ENCODE measurements around the gene ELN. TPM values are rescaled to one million over a fixed set of nuclear protein-coding genes. Genes with fewer than 3 reads are reported as not detected.

The ELN gene
- total and polyA plus RNA-seq, 2 of the 4 experiments (the other 2 are of a cell fraction), result 2.2 to 14.3 TPM

GRCh38 chr7:73981933-73982332, 46.0 kb upstream of the ELN start:
- peaks cover 3% of the 10 kb centered on the region; the same call in 1 of the 2 replicates for H3K9me1 ChIP-seq (ENCODE audit: insufficient read depth, low read length)
- no peak overlapping the region for H3K27ac ChIP-seq (ENCODE audit: insufficient read depth, low read length)
- H2BK5ac ChIP-seq (ENCODE audit: low read depth, low read length, poor library complexity, severe bottlenecking), result no peak overlapping the region
- no peak overlapping the region for H4K5ac ChIP-seq (ENCODE audit: low read depth, low read length)
- ChIA-PET CTCF (no interaction called here), POLR2A (ENCODE audit: unreplicated experiment) (no interaction called here)
- no peak for TF ChIP-seq MAFK (IDR thresholded peaks at IDR 0.05; ENCODE audit: low read depth, low read length)
- TF ChIP-seq, protein P1, sequence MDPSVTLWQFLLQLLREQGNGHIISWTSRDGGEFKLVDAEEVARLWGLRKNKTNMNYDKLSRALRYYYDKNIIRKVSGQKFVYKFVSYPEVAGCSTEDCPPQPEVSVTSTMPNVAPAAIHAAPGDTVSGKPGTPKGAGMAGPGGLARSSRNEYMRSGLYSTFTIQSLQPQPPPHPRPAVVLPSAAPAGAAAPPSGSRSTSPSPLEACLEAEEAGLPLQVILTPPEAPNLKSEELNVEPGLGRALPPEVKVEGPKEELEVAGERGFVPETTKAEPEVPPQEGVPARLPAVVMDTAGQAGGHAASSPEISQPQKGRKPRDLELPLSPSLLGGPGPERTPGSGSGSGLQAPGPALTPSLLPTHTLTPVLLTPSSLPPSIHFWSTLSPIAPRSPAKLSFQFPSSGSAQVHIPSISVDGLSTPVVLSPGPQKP (IDR thresholded peaks at IDR 0.05; ENCODE audit: borderline replicate concordance, low read depth, low read length), result no peak
- TF ChIP-seq CHD1 (IDR thresholded peaks at IDR 0.05; ENCODE audit: low read depth, low read length), result no peak
- no peak for TF ChIP-seq RCOR1 (IDR thresholded peaks at IDR 0.05; ENCODE audit: insufficient replicate concordance, low read length)
- no peak for TF ChIP-seq NFE2L2 (IDR thresholded peaks at IDR 0.05; ENCODE audit: low read depth, low read length)
- no peak for TF ChIP-seq POLR2A (IDR thresholded peaks at IDR 0.05; ENCODE audit: low read depth, low read length)
- H2AFZ ChIP-seq (replicated peaks; ENCODE audit: low read length, poor library complexity), result no peak overlapping the region
- intact Hi-C loops (cut with micrococcal nuclease), result no loop called here
- dilution Hi-C loops (cut with HindIII; ENCODE audit: low sequenced_read_pairs, unreplicated experiment), result no loop called here
- H2AK5ac ChIP-seq (ENCODE audit: low read depth, low read length), result no peak overlapping the region
- no peak overlapping the region for H3K23ac ChIP-seq (ENCODE audit: low read depth, low read length)
- no peak overlapping the region for H2BK15ac ChIP-seq (ENCODE audit: low read depth, low read length)
- no peaks in the 10 kb centered on the region for H4K20me1 ChIP-seq (ENCODE audit: insufficient read depth, low read length)
- no peak overlapping the region for H3K9ac ChIP-seq (ENCODE audit: low read depth, low read length)
- H3K9me3 ChIP-seq (ENCODE audit: control insufficient read depth, insufficient read depth, low read length), result no peaks in the 10 kb centered on the region
- H2AK9ac ChIP-seq (replicated peaks; ENCODE audit: low read depth, low read length, poor library complexity), result no peak overlapping the region
- no peaks in the 10 kb centered on the region for H3K79me1 ChIP-seq (ENCODE audit: low read depth in 1 of 2, low read length in 2 of 2)
- in situ Hi-C loops (cut with MboI; ENCODE audit: low sequenced_read_pairs), result no loop called here
- H4K8ac ChIP-seq (ENCODE audit: low read depth in 2 of 2, low read length in 2 of 2), result no peak overlapping the region
- no peak overlapping the region for H3K4me2 ChIP-seq (ENCODE audit: low read depth, low read length)
- BruUV-seq (replicated peaks), result no TSS peak
- no peak overlapping the region for H4K91ac ChIP-seq (ENCODE audit: insufficient read depth, low read depth, low read length)
- no peak overlapping the region for H2BK120ac ChIP-seq (ENCODE audit: low read depth, low read length)
- no peaks in the 10 kb centered on the region for H3K36me3 ChIP-seq (ENCODE audit: control insufficient read depth, insufficient read depth, low read length)
- H3K4ac ChIP-seq (ENCODE audit: low read depth, low read length), result no peak overlapping the region
- H3K4me3 ChIP-seq (ENCODE audit: insufficient read depth, low read depth, low read length), result no peak overlapping the region
- no peak for ATAC-seq (ENCODE audit: low read depth)
- no CpG with 5 or more reads among the region's 7 CpGs for WGBS, 2 experiments (ENCODE audit: extremely low coverage in 2 of 2, insufficient read length in 1 of 2)
- no peak for DNase-seq
- no peak overlapping the region for H2BK20ac ChIP-seq (ENCODE audit: low read depth, low read length)
- no peak overlapping the region for H3K56ac ChIP-seq (ENCODE audit: extremely low read depth, insufficient read depth, low read length)
- no peak overlapping the region for H3K14ac ChIP-seq (replicated peaks; ENCODE audit: low read depth, low read length)
- H3K27me3 ChIP-seq (ENCODE audit: control insufficient read depth, insufficient read depth, low read length), result no peaks in the 10 kb centered on the region
- no peak overlapping the region for H3K18ac ChIP-seq (ENCODE audit: low read depth, low read length)
- H3K4me1 ChIP-seq (ENCODE audit: control insufficient read depth, insufficient read depth, low read length), result peaks cover 7% of the 10 kb centered on the region; the same call in 1 of the 2 replicates

Data from IMR-90 (cell line).